GM21825 (cell line): ENCODE results near the gene MRPL12.
"Not testable (repeated sequence)": the region's sequence is repeated elsewhere in the genome, so short reads cannot be mapped to it uniquely, and the experiment has no call there.

ENCODE experiments used
- ATAC-seq: cut with Tn5 transposase; IDR thresholded peaks from one replicate; pipeline ENCODE4 v1.9.1; 2021; ENCODE audit warnings: mild to moderate bottlenecking, moderate library complexity; ENCODE audit not compliant: unreplicated experiment

MRPL12 gene

DNA sequence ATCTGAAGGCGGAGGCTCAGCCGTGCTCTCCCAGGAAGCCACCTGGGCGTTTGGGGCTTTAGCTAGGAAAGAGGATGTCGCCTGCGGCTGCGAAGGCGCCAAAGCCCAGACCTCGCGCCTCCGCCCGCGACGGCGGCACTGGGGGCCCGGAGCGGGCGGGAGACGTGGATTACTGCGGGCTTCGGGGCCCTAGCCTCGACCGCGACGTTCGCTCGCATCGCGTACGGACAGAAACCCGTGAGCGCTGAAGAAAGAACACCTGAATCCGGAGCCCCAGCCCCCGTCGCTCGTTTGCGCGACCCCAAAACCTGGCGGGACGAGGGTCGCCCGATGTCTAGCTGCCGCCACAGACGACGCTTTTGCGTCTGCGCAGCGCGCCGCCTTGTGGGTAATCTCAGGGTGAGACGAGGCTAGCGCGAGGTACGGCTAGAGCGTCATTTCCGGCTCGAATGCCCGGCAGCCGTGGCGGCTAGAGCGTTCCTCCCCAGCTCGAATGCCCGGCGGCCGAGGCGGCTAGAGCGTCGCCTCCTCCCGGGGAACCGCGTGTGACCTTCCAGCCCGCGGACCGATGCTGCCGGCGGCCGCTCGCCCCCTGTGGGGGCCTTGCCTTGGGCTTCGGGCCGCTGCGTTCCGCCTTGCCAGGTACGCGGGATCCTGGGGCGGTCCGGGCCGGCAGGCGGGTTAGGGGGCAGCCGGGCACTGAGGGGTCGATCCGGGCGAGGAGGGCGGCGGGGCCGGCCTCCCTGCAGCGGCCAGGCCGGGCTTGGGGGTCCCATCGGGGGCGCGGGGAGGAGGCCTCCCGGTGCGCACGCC, at the start of gene MRPL12:
MRPL12 (plus strand) TSS at position 434 of the 813 bp plus-strand sequence; CDS start at position 569, 135 bp downstream.
- ATAC-seq, result peak; percentile 70

- ATAC-seq, result no peak
These were observed 47.6 kb upstream of the MRPL12 start for GRCh38 chr17:81655378-81656117.

GRCh38 chr17:81656118-81656743, 46.9 kb upstream of the MRPL12 start, which contains the start of gene PDE6G:
TSS of gene PDE6G (minus strand) at chr17:81656542. CDS start at chr17:81653305, 3,237 bp downstream.
- ATAC-seq, result no peak

- ATAC-seq, result no peak
These were observed 46.3 kb upstream of the MRPL12 start for GRCh38 chr17:81656835-81657234.

- ATAC-seq, result no peak
These were observed 44.1 kb upstream of the MRPL12 start for GRCh38 chr17:81659038-81659437.

DNA sequence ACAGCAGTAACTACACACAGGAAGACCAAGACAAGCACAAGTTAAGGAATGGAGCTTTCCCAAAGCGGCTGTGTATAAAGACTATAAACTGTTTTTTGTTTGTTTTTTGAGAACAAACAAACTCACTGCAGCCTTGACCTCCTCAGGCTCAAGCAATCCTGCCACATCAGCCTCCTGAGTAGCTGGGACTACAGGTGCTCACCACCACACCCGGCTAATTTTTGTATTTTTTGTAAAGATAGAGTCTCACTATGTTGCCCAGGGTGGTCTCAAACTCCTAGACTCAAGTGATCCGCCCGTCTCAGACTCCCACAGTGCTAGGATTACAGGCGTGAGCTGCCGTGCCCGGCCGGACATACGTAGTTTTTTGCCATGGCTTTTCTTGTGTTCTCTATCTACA, 42.7 kb upstream of the MRPL12 start:
- no peak for ATAC-seq

DNA sequence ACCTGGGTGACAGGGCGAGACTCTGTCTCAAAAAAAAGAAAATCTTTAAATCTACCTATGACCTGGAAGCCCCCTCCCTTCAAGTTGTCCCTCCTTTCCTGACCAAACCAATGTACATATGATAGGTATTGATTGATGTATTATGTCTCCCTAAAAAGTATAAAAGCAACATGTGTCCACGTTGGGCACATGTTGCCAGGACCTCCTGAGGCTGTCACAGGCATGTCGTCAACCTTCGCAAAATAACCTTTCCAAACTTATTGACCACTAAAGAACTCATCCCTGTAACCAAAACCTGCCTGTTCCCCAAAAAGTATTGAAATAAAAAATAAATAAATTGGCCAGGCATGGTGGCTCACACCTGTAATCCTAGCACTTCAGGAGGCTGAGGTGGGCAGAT, 41.2 kb upstream of the MRPL12 start:
- no peak for ATAC-seq

DNA sequence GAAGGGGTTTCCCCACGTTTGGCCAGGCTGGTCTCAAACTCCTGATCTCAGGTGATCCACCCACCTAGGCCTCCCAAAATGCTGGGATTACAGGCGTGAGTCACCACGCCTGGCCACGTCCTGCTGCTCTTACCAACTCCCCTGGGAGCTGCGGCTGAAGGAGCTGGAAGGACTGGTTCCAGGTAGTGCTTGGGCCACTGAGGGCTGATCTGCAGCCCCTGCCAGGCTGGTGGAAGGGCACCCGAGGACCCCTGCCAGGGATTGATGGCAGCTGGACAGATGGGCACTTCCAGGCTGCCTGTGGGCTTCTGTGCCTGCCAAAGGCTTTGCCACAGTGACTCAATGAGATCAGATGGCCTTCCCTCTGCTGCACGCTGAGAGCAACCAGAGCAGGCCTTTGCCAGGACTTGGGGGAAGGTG, 39.1 kb upstream of the MRPL12 start:
- ATAC-seq, result no peak

GRCh38 chr17:81665205-81666091, 37.7 kb upstream of the MRPL12 start:
- no peak for ATAC-seq

DNA sequence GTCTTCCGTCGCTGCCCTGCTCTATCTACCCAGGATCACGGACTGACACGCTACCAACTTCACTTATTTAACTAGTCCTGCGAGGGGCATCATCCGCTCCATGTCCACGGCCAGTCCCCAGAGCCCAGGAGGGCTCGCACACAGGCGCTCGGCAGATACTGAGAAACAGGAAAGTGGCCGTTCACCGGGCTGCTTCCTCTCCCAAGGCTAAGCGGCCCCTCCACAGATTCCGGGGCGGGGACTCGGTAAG, 37.1 kb upstream of the MRPL12 start:
- peak; percentile 21 for ATAC-seq

GRCh38 chr17:81666342-81667191, 36.6 kb upstream of the MRPL12 start, which contains the start of the genes CCDC137 and OXLD1:
TSS of gene CCDC137 (plus strand) at chr17:81666737. CDS start at chr17:81666767, 30 bp downstream.
TSS of gene OXLD1 (minus strand) at chr17:81666605. CDS start at chr17:81666577, 28 bp downstream.
- peak; percentile 86 for ATAC-seq

GRCh38 chr17:81667754-81668153, 35.4 kb upstream of the MRPL12 start:
- ATAC-seq, result no peak

DNA sequence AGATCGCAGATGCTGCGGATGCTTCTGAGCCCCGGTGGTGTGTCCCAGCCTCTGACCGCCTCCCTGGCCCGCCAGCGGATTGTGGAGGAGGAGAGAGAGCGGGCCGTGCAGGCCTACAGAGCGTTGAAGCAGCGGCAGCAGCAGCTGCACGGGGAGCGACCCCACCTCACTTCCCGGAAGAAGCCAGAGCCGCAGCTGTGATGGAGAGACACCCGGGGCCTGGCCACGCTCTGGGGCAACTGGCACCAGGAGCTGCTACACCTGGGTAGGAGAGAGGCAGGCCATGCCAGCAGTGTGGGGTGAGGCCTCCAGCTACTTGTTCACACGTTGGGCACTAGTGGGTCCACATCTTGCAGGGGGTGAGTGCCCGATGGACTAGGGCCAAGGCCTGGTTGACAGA, 30.7 kb upstream of the MRPL12 start:
- ATAC-seq, result no peak

DNA sequence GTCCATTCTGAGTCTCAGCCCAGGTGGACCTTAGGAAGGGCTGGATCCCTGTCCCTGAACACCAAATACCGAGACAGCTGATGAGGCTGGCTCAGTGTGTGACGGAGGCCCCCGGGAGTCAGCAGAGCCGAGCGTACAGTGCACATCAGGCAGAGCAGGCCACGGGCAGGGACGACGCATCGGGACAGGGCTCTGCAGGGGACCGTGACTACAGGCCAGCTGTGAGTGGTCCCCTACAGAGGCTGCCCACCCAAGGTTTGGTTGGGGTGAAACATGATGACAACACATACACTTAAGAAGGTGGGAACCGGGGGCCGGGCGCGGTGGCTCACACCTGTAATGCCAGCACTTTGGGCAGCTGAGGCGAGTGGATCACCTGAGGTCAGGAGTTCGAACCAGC, 30.2 kb upstream of the MRPL12 start:
- ATAC-seq, result no peak

DNA sequence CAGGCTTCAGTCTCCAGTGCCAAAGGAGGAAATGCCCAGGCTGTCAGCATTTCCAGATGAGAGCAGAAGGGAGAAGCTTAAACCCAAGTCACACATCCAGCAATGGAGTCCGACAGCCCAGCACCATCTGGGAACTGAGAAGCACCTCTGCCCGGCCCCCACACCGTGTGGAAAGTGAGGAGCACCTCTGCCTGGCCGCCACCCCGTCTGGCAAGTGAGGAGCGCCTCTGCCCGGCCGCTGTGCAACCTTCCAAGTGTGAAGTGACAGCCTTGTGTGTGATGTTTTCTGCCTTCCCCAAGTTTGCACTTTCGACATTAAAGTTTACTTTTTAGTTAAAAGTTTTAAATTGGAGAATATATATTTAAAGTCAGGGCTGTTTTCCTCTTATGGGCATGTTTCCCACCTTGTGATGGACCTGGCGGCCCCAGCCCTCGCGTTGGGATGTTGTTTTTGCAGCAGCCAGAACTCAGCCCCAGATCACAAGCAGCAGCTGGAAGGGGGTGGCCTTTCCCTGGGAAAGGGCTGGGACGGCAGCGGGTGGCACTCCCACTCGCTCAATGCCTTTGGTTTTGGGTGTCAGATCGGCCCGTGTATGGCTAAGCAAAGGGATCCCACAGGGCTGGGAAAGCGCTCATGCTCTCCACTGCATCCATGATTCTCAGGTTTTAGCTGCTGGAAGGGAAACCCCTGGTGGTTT, 29.5 kb upstream of the MRPL12 start:
- ATAC-seq, result no peak

GRCh38 chr17:81675515-81676221, 27.5 kb upstream of the MRPL12 start:
- not testable (repeated sequence) for ATAC-seq

DNA sequence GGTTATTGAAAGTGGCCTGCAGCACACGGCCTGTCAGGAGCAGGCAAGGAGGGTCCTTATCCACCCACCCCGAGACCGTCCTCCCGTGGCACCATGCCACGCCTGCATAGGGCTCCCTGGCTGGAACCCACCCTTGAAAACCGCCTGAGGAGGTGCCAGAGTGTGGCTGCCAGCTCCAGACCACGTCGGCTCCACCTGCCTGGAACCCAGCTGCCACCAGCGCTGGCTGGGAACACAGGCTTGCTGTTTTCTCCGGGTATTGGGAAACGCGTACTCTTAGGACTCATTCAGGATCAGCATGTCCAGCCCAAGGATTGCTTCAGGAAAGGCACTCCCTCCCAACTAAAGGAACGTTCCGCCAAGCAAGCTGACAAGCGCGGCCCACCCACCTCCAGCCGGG, 26.3 kb upstream of the MRPL12 start:
- no peak for ATAC-seq

DNA sequence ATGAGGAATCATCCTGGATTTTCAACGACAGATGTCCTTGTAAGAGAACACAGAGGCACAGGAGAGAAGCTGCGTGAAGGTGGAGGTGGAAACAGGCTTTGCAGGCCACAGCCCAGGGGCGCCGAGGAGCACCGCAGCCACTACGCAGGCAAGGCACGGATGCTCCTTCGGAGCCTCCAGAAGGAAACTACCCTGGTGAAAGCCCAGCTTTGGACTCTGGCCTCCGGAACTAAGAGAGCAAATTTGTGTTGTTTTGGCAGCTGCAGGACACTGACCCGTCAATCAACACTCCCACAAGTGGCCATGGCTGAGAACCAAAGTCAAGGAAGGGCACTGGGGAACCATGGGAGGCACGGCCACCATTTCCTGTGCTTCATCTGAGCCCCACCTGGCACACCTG, 23.0 kb upstream of the MRPL12 start:
- ATAC-seq, result no peak

DNA sequence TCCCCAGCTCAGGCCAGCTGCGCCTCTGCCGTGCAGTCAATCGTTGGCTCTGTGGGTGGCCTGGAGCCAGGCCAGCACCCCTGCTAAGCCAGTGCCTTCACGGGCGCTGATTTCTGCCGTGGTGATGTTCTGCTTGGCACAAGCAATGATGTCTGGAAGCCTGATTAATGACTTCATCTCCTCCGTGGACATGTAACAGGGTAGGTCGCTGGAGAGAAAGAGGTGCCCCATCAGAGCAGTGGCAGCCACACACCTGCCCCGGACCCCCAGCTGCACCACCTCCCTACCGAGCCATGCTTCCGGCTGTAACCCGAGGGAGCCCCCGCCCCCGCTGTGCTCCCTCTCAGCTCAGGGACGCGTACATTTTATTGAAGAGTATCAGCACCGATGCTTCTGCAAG, 21.5 kb upstream of the MRPL12 start:
- ATAC-seq, result no peak
